K562 (cell line): ENCODE results near the gene CRYGC.

ENCODE experiments used
- CBFB ChIP-seq: sonication (generic); formaldehyde crosslinking; IDR thresholded peaks from 2 replicates; pipeline ENCODE4 v1.4.0; 2020; ENCODE audit warnings: mild to moderate bottlenecking, missing genetic modification reagents
- CBX3 ChIP-seq, 2 experiments: IDR thresholded peaks; 1 replicate in 1 of 2; 2 replicates in 1 of 2; pipeline ENCODE4 v1.6.1; 2012; ENCODE audit warnings: inconsistent platforms in 2 of 2, low read length in 2 of 2, borderline replicate concordance in 1 of 2, control low read depth in 1 of 2
- ELK1 ChIP-seq: sonication (generic); formaldehyde crosslinking; IDR thresholded peaks from 2 replicates; pipeline ENCODE4 v1.8.1; 2022; ENCODE audit warnings: missing genetic modification reagents
- EZH2 ChIP-seq: IDR thresholded peaks from 2 replicates; pipeline ENCODE4 v1.6.1; 2012; ENCODE audit warnings: low read depth, mild to moderate bottlenecking, inconsistent platforms, low read length, borderline replicate concordance
- MCM3 ChIP-seq: fragments of 450-650 bp; IDR thresholded peaks from 2 replicates; pipeline ENCODE4 v1.6.1; 2016
- MTA2 ChIP-seq: fragments of 450-650 bp; IDR thresholded peaks from 2 replicates; pipeline ENCODE4 v1.6.1; 2016; ENCODE audit warnings: low read depth
- NR2F6 ChIP-seq: fragments of 450-650 bp; formaldehyde crosslinking; IDR thresholded peaks from 2 replicates; pipeline ENCODE4 v1.4.0; 2020; ENCODE audit warnings: mild to moderate bottlenecking
- PRPF4 ChIP-seq: fragments of 200-400 bp; formaldehyde crosslinking; IDR thresholded peaks from one replicate; pipeline ENCODE4 v1.6.1; 2017; ENCODE audit warnings: low read length, low read depth, mild to moderate bottlenecking; ENCODE audit not compliant: insufficient read depth, poor library complexity, severe bottlenecking
- RAD21 ChIP-seq, 2 experiments: fragments of 250-450 bp in 1 of 2; fragments of 450-650 bp in 1 of 2; sonication (Bioruptor Pico) in 1 of 2; formaldehyde crosslinking in 1 of 2; IDR thresholded peaks in 1 of 2; conservative IDR thresholded peaks in 1 of 2; 2 replicates each; pipeline versions ENCODE4 v1.4.0 to v1.8.0; 2020 to 2022; ENCODE audit warnings: mild to moderate bottlenecking in 2 of 2, moderate library complexity in 1 of 2
- UBTF ChIP-seq, 2 experiments: IDR thresholded peaks; 2 replicates each; pipeline ENCODE4 v1.6.1; 2012; ENCODE audit warnings: improper control_type of control experiment in 2 of 2, low read depth in 2 of 2, low read length in 2 of 2, borderline replicate concordance in 1 of 2
- WHSC1 ChIP-seq: IDR thresholded peaks from one replicate; pipeline ENCODE4 v1.6.1; 2012; ENCODE audit warnings: low read length, control low read depth, inconsistent platforms
- ZNF143 ChIP-seq: sonication (generic); formaldehyde crosslinking; IDR thresholded peaks from 2 replicates; pipeline ENCODE4 v1.9.0; 2022; ENCODE audit warnings: mild to moderate bottlenecking, missing genetic modification reagents
- ZNF24 ChIP-seq: fragments of 450-650 bp; IDR thresholded peaks from 2 replicates; pipeline ENCODE4 v1.6.1; 2016

- TF ChIP-seq MTA2: no peak
- no peak for TF ChIP-seq PRPF4
- no peak for TF ChIP-seq UBTF (IDR thresholded peaks at IDR 0.05; ENCODE audit: borderline replicate concordance in 1 of 2, low read depth in 2 of 2, low read length in 2 of 2)
- no peak for TF ChIP-seq CBX3 (IDR thresholded peaks at IDR 0.05; ENCODE audit: borderline replicate concordance in 1 of 2, low read length in 2 of 2)
- TF ChIP-seq RAD21 (CRISPR knock-in tag; conservative IDR thresholded peaks at IDR 0.05 in 1 of 2, IDR thresholded peaks at IDR 0.05 in 1 of 2): no peak
- no peak for TF ChIP-seq NR2F6 (CRISPR knock-in tag)
- TF ChIP-seq ELK1 (CRISPR knock-in tag): no peak
- TF ChIP-seq MCM3: no peak
- no peak for TF ChIP-seq WHSC1
- TF ChIP-seq ZNF143 (CRISPR knock-in tag): no peak
- TF ChIP-seq ZNF24: no peak
- no peak for TF ChIP-seq CBFB (CRISPR knock-in tag)
- TF ChIP-seq EZH2: no peak
Observed at GRCh38 chr2:208097313-208097712, 32.3 kb downstream of the CRYGC start.
